Myometrial cell (primary cell): ENCODE data around the gene ENOSF1. TPM values are rescaled to one million over a fixed set of nuclear protein-coding genes. Genes with fewer than 3 reads are reported as not detected.

Experiments
- total RNA-seq: library from RNA; depleted of rRNA; stranded (reverse); fragments of >200 nt; gene quantifications from 2 replicates; pipeline ENCODE4 v1.2.3, GENCODE V29; 2015

The ENOSF1 gene
- 16.7 and 21.8 TPM in 2 replicates for total RNA-seq

GRCh38 chr18:712401-713134 lies at the start of gene ENOSF1:
Gene ENOSF1, minus strand, starts transcription at chr18:712630. Its CDS starts 43 bp downstream, at chr18:712587.

GRCh38 chr18:657311-658000 lies 55.0 kb downstream of the ENOSF1 start, which contains the start of gene TYMS:
Gene TYMS, plus strand, starts transcription at chr18:657653. Its CDS starts 90 bp downstream, at chr18:657743.

Other genes starting within 250 kb of the ENOSF1 start
- gene COLEC12, start 211.9 kb downstream of the ENOSF1 start, total RNA-seq: 0.18 and 0.29 TPM in 2 replicates
- not detected in 2 replicates for gene CETN1, start 132.2 kb downstream of the ENOSF1 start, total RNA-seq
- not detected in 2 replicates for gene CLUL1, start 115.6 kb downstream of the ENOSF1 start, total RNA-seq
- 45.4 and 61.4 TPM in 2 replicates for gene TYMS, start 55.0 kb downstream of the ENOSF1 start, total RNA-seq
- 64.5 and 113 TPM in 2 replicates for gene YES1, start 99.6 kb upstream of the ENOSF1 start, total RNA-seq
- not detected in 2 replicates for gene ADCYAP1, start 192.2 kb upstream of the ENOSF1 start, total RNA-seq